ENCODE measurements around the gene RGCC. TPM values are rescaled to one million over a fixed set of nuclear protein-coding genes. Genes with fewer than 3 reads are reported as not detected.

RGCC gene
- total RNA-seq, 1 experiment from 2014 or later = not detected

- Histone ChIP-seq H2BK120ac (ENCODE audit: low read depth, low read length, poor library complexity, severe bottlenecking) (no peak overlapping the region), H3K14ac (ENCODE audit: insufficient read depth, low read length) (no peak overlapping the region), H3K79me1 (ENCODE audit: insufficient read depth, low read depth, low read length, poor library complexity, severe bottlenecking) (no peaks in the 10 kb centered on the region), H4K5ac (ENCODE audit: insufficient read length, low read depth, low read length) (no peak overlapping the region), H2BK5ac (ENCODE audit: insufficient read length, low read length) (no peak overlapping the region), H3K56ac (ENCODE audit: insufficient read length, low read depth, low read length) (no peak overlapping the region), H2AK5ac (ENCODE audit: insufficient read length, low read length) (no peak overlapping the region), H2BK15ac (ENCODE audit: low read depth, low read length) (no peak overlapping the region), H3K79me2 (ENCODE audit: insufficient read depth, low read length) (no peaks in the 10 kb centered on the region), H3K27me3 (ENCODE audit: insufficient read depth, low read length) (peaks cover 42% of the 10 kb centered on the region), H3K4me2 (ENCODE audit: insufficient read depth, insufficient read length, low read length) (peak overlapping the region; percentile 37), H3K4me1 (ENCODE audit: insufficient read depth, low read length) (no peaks in the 10 kb centered on the region), H3K23me2 (ENCODE audit: insufficient read length, low read depth, low read length, poor library complexity, severe bottlenecking) (peaks cover 17% of the 10 kb centered on the region), H2BK12ac (ENCODE audit: insufficient read length, low read depth, low read length) (no peak overlapping the region), H2AFZ (ENCODE audit: low read length) (no peak overlapping the region), H4K20me1 (ENCODE audit: control insufficient read depth, insufficient read depth, insufficient read length) (no peaks in the 10 kb centered on the region), H3K27ac (ENCODE audit: insufficient read length, low read depth, low read length) (no peak overlapping the region), H3T11ph (ENCODE audit: low read length) (no peak overlapping the region), H4K8ac (replicated peaks; ENCODE audit: insufficient read length, low read depth, low read length) (no peak overlapping the region), H3K9ac (ENCODE audit: extremely low read depth, insufficient read length, low read length) (no peak overlapping the region), H3K23ac (ENCODE audit: insufficient read length, low read depth, low read length) (no peak overlapping the region), H4K91ac (ENCODE audit: insufficient read length, low read depth, low read length) (no peak overlapping the region), H2BK20ac (ENCODE audit: low read depth, low read length, poor library complexity, severe bottlenecking) (no peak overlapping the region), H3K18ac (ENCODE audit: insufficient read length, low read depth, low read length) (no peak overlapping the region), H3K4ac (ENCODE audit: low read depth, low read length) (no peak overlapping the region), H3K9me3 (ENCODE audit: control insufficient read depth, low read depth, low read length) (no peaks in the 10 kb centered on the region)
- Mint-ChIP-seq H3K4me3 (peak overlapping the region; percentile 52 to 77), H3K4me1 (peaks cover 3 to 14% of the 10 kb centered on the region in 2 experiments; a peak in 3 of 4 replicates), H3K27me3 (ENCODE audit: low read depth) (peaks cover 88% of the 10 kb centered on the region), H3K27ac (no peak overlapping the region; a peak in 1 of 7 replicates), H3K36me3 (ENCODE audit: insufficient read depth in 1 of 3, low read depth in 3 of 3) (peaks cover 0 to 2% (median 0%) of the 10 kb centered on the region in 3 experiments; a peak in 1 of 7 replicates), H3K9me3 (peaks cover 0 to 5% of the 10 kb centered on the region in 2 experiments; a peak in 1 of 5 replicates)
- no peak for DNase-seq
- peak; percentile 74 for TF ChIP-seq CTCF (conservative IDR thresholded peaks at IDR 0.05)
- WGBS (ENCODE audit: extremely low coverage, insufficient read length, low lambda C conversion rate) = no CpG with 5 or more reads among the region's 4 CpGs
These were observed 1.5 kb downstream of the RGCC start for GRCh38 chr13:41458761-41459431.

Data from H9 (cell line).